ENCODE data around the gene OR10C1.

OR10C1 gene

GRCh38 chr6:29488874-29489273 is 49.8 kb downstream of the OR10C1 start:
- H3K27ac ChIP-seq (ENCODE audit: extremely low read depth, low read depth, low read length), result no peak overlapping the region
- H3K36me3 ChIP-seq (ENCODE audit: control insufficient read depth in 2 of 2, insufficient read depth in 1 of 2, low read length in 2 of 2), result no peaks in the 10 kb centered on the region
- H3K4me3 ChIP-seq (ENCODE audit: low read depth, low read length), result no peak overlapping the region
- H3K4me1 ChIP-seq (ENCODE audit: control insufficient read depth, insufficient read depth, low read length), result no peaks in the 10 kb centered on the region
- ChIA-PET CTCF (interaction anchor here (0.6 to 0.7 kb wide), 2 partner anchors 222 to 530 kb away, joined by 4 read pairs; no protein-coding TSS in a partner anchor), POLR2A (no interaction called here)
- TF ChIP-seq, protein P1, sequence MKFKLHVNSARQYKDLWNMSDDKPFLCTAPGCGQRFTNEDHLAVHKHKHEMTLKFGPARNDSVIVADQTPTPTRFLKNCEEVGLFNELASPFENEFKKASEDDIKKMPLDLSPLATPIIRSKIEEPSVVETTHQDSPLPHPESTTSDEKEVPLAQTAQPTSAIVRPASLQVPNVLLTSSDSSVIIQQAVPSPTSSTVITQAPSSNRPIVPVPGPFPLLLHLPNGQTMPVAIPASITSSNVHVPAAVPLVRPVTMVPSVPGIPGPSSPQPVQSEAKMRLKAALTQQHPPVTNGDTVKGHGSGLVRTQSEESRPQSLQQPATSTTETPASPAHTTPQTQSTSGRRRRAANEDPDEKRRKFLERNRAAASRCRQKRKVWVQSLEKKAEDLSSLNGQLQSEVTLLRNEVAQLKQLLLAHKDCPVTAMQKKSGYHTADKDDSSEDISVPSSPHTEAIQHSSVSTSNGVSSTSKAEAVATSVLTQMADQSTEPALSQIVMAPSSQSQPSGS (tag by site-specific recombination; IDR thresholded peaks at IDR 0.05; ENCODE audit: low read depth), result no peak
- no peak for TF ChIP-seq ZNF549 (tag by site-specific recombination; IDR thresholded peaks at IDR 0.05)
- TF ChIP-seq, protein P2, sequence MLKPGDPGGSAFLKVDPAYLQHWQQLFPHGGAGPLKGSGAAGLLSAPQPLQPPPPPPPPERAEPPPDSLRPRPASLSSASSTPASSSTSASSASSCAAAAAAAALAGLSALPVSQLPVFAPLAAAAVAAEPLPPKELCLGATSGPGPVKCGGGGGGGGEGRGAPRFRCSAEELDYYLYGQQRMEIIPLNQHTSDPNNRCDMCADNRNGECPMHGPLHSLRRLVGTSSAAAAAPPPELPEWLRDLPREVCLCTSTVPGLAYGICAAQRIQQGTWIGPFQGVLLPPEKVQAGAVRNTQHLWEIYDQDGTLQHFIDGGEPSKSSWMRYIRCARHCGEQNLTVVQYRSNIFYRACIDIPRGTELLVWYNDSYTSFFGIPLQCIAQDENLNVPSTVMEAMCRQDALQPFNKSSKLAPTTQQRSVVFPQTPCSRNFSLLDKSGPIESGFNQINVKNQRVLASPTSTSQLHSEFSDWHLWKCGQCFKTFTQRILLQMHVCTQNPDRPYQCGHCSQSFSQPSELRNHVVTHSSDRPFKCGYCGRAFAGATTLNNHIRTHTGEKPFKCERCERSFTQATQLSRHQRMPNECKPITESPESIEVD (tag by site-specific recombination; IDR thresholded peaks at IDR 0.05), result no peak
- no peak for TF ChIP-seq ZBTB7A (tag by site-specific recombination; IDR thresholded peaks at IDR 0.05; ENCODE audit: low read depth)
- TF ChIP-seq ZNF248 (tag by site-specific recombination; IDR thresholded peaks at IDR 0.05), result no peak
- TF ChIP-seq ZNF76 (tag by site-specific recombination; IDR thresholded peaks at IDR 0.05; ENCODE audit: borderline replicate concordance, low read depth), result no peak
- TF ChIP-seq, protein P3, sequence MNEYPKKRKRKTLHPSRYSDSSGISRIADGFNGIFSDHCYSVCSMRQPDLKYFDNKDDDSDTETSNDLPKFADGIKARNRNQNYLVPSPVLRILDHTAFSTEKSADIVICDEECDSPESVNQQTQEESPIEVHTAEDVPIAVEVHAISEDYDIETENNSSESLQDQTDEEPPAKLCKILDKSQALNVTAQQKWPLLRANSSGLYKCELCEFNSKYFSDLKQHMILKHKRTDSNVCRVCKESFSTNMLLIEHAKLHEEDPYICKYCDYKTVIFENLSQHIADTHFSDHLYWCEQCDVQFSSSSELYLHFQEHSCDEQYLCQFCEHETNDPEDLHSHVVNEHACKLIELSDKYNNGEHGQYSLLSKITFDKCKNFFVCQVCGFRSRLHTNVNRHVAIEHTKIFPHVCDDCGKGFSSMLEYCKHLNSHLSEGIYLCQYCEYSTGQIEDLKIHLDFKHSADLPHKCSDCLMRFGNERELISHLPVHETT (tag by site-specific recombination; IDR thresholded peaks at IDR 0.05), result no peak
- no peak for TF ChIP-seq HOXC10 (CRISPR knock-in tag; IDR thresholded peaks at IDR 0.05)
- TF ChIP-seq ZNF626 (tag by site-specific recombination; IDR thresholded peaks at IDR 0.05), result no peak
- no peak for TF ChIP-seq ZNF350 (tag by site-specific recombination; IDR thresholded peaks at IDR 0.05)
- TF ChIP-seq KLF16 (tag by site-specific recombination; IDR thresholded peaks at IDR 0.05), result no peak
- TF ChIP-seq, protein P4, sequence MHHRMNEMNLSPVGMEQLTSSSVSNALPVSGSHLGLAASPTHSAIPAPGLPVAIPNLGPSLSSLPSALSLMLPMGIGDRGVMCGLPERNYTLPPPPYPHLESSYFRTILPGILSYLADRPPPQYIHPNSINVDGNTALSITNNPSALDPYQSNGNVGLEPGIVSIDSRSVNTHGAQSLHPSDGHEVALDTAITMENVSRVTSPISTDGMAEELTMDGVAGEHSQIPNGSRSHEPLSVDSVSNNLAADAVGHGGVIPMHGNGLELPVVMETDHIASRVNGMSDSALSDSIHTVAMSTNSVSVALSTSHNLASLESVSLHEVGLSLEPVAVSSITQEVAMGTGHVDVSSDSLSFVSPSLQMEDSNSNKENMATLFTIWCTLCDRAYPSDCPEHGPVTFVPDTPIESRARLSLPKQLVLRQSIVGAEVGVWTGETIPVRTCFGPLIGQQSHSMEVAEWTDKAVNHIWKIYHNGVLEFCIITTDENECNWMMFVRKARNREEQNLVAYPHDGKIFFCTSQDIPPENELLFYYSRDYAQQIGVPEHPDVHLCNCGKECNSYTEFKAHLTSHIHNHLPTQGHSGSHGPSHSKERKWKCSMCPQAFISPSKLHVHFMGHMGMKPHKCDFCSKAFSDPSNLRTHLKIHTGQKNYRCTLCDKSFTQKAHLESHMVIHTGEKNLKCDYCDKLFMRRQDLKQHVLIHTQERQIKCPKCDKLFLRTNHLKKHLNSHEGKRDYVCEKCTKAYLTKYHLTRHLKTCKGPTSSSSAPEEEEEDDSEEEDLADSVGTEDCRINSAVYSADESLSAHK (tag by site-specific recombination; IDR thresholded peaks at IDR 0.05), result no peak
- no peak for TF ChIP-seq ZNF274 (IDR thresholded peaks at IDR 0.05; ENCODE audit: low read length)
- no peak for TF ChIP-seq ZNF274 (tag by site-specific recombination; IDR thresholded peaks at IDR 0.05; ENCODE audit: borderline replicate concordance)
- TF ChIP-seq ZNF621 (tag by site-specific recombination; IDR thresholded peaks at IDR 0.05), result no peak
- TF ChIP-seq ZNF184 (tag by site-specific recombination; IDR thresholded peaks at IDR 0.05), result no peak
- TF ChIP-seq ZNF701 (tag by site-specific recombination; IDR thresholded peaks at IDR 0.05), result no peak
- no peak for TF ChIP-seq ZSCAN16 (tag by site-specific recombination; IDR thresholded peaks at IDR 0.05)
- no peak for TF ChIP-seq ZNF624 (tag by site-specific recombination; IDR thresholded peaks at IDR 0.05)
- TF ChIP-seq ZNF530 (tag by site-specific recombination; IDR thresholded peaks at IDR 0.05; ENCODE audit: low read depth), result no peak
- H3K9me3 ChIP-seq (ENCODE audit: control insufficient read depth, insufficient read depth, low read depth, low read length), result no peaks in the 10 kb centered on the region

DNA sequence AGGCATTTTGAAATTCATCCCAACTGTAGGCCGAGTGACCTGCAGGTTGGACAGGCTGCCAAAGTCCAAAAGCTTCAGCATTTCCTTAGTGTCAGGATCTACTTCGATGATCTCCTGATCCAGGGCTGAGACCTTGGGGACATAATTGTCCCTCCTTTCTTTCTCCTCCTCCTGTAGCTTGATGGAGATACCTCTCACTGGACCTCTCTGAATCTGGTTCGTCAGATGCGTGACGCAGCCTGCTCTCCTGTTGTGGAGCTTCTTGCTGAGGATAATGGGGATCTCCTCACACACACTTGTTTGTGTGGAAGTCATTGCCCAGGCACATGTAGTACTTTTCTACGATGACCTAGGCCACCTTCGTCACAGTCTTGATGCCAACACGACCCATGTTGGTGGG is 50.2 kb downstream of the OR10C1 start:
- POLR2A ChIA-PET, result no interaction called here
- H3K36me3 ChIP-seq (ENCODE audit: control insufficient read depth in 2 of 2, insufficient read depth in 1 of 2, low read length in 2 of 2), result no peaks in the 10 kb centered on the region
- TF ChIP-seq ZNF202 (tag by site-specific recombination; IDR thresholded peaks at IDR 0.05; ENCODE audit: borderline replicate concordance) (no peak), ZNF549 (tag by site-specific recombination; IDR thresholded peaks at IDR 0.05) (no peak), ZNF707 (tag by site-specific recombination; IDR thresholded peaks at IDR 0.05) (no peak), ZNF391 (tag by site-specific recombination; IDR thresholded peaks at IDR 0.05; ENCODE audit: borderline replicate concordance, low read depth) (no peak), GFI1B (tag by site-specific recombination; IDR thresholded peaks at IDR 0.05) (no peak), ZNF530 (tag by site-specific recombination; IDR thresholded peaks at IDR 0.05; ENCODE audit: low read depth) (no peak), ZNF148 (tag by site-specific recombination; IDR thresholded peaks at IDR 0.05; ENCODE audit: borderline replicate concordance) (no peak), ZNF138 (tag by site-specific recombination; IDR thresholded peaks at IDR 0.05; ENCODE audit: borderline replicate concordance) (no peak)
- no peak overlapping the region for H3K4me3 ChIP-seq (ENCODE audit: low read depth, low read length)
- no peak overlapping the region for H3K27ac ChIP-seq (ENCODE audit: extremely low read depth, low read depth, low read length)
- CTCF ChIA-PET, result interaction anchor here (0.6 kb wide), 1 partner anchor 222 kb away, joined by 4 read pairs; no protein-coding TSS in a partner anchor
- no peaks in the 10 kb centered on the region for H3K9me3 ChIP-seq (ENCODE audit: control insufficient read depth, insufficient read depth, low read depth, low read length)
- no peaks in the 10 kb centered on the region for H3K4me1 ChIP-seq (ENCODE audit: control insufficient read depth, insufficient read depth, low read length)

Data from HEK293 (cell line).